Activated CD8-positive, alpha-beta memory T cell treated with anti-CD3 and anti-CD28 coated beads for 48 hours (primary cell): ENCODE measurements around the gene RILPL1.
"Not testable (repeated sequence)": the region's sequence is repeated elsewhere in the genome, so short reads cannot be mapped to it uniquely, and the experiment has no call there.

Experiments used
- DNase-seq, 3 experiments: peaks; one replicate each; pipeline ENCODE4 v3.0.0-alpha.2; 2020; ENCODE audit warnings: low read depth in 2 of 3, low spot score in 2 of 3

The RILPL1 gene

DNA sequence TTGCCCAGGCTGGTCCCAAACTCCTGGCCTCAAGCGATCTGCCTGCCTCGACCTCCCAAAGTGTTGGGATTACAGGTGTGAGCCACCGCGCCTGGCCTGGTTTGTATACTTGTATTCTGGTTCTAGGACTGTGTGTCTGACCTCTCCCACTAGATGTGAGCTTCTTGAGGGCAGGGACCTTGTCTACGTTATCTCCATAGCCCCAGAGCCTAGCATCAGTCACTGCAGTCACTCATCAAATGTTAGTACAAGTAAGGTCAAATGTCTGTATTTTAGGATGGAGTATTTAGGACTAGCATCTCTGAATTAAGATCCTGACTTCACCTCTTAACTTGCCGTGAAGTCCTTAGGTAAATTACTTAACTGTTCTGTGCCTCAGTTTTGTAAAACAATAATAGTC lies 99.9 kb downstream of the RILPL1 start:
- DNase-seq = no peak

GRCh38 chr12:123431951-123432817 lies 101.3 kb downstream of the RILPL1 start:
- DNase-seq = not testable (repeated sequence)

- DNase-seq = not testable (repeated sequence)
Measured at GRCh38 chr12:123429101-123429500, 104.4 kb downstream of the RILPL1 start.

DNA sequence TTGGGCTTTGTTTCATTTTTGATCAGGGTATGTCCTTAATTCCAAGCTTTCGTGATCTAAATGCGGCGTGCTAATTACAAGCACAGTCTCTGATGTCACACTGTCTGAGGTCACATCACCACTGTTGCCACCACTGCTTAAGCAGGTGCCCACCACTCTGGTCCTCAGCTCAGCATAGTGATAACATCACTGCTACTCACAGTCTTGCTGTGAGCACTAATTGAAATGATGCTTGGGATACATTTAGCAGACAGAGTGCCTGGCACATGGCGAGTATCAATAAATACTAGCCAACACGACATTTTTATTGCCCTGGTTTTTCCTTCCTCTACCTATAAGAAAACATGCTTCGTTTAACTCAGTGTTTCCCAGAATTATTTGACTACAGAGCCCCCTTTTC lies 104.9 kb downstream of the RILPL1 start:
- DNase-seq = no peak

DNA sequence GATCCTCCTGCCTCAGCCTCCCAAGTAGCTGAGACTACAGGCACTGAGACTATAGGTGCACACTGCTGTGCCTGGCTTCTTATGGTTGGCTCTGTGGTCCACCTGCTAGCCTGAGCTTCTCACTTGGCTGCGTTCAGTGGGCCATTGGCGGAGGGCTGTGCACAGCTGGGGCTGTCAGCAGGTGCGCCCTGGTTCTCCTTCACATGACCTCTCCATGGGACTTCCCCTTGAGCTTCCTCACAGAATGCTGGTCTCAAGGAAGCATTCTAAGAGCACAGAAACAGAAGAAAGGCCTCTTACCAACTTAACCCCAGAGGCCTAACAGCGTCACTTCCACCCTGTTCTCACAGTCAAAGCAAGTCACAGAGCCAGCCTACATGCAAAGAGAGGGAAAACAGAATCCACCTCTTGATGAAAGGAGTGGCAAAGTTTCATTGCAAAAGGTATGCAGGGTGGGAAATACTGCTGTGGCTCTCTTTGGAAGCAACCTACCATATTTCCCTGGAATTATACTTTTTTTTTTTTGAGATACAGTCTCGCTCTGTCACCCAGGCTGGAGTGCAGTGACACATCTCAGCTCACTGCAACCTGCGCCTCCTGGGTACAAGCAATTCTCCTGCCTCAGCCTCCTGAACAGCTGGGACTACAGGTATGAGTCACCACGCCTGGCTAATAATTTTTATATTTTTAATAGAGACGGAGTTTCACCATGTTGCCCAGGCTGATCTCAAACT lies 106.3 kb downstream of the RILPL1 start:
- no peak for DNase-seq

DNA sequence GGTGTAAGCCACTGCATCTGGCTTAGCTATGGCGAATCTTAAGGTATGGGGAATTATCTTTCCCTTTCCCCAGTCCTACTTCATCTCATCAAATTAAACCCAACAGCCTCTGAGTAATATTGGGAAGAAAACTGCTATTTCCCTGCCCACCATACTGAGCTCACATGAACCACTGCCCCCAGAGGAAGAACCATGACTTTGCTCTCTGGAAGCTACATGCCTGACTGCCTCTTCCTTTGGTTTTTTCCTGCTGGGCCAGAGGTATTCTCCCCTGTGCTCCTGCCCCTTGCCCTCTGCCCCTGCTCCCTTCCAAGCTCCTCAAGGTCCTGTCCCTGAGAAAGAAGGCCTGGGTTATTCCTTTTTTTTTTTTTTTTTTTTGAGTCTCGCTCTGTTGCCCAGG lies 112.2 kb downstream of the RILPL1 start:
- DNase-seq = no peak
